Tibial nerve (tissue), 4 donors: Measurements from ENCODE around the gene CNPY1. TPM values are rescaled to one million over a fixed set of nuclear protein-coding genes. Genes with fewer than 3 reads are reported as not detected.

Experiments used
- DNase-seq, 2 donors: peaks; one replicate each; pipeline ENCODE4 v3.0.0-alpha.2; 2019; ENCODE audit warnings: low spot score in 2 of 2
- H3K27ac ChIP-seq, 4 donors: fragments of 200-600 bp; sonication (generic) in 3 of 4; one replicate each; pipeline ENCODE4 v1.5.1; 2017 to 2019; ENCODE audit warnings: mild to moderate bottlenecking in 1 of 4
- H3K27me3 ChIP-seq, 2 donors: fragments of 200-600 bp; sonication (generic) in 1 of 2; one replicate each; pipeline versions ENCODE4 v1.5.1 to v1.6.0; 2017 to 2019
- H3K36me3 ChIP-seq, 3 donors: fragments of 200-600 bp; sonication (generic); one replicate each; pipeline ENCODE4 v1.5.1; 2018 to 2019
- H3K4me1 ChIP-seq, 4 donors: fragments of 200-600 bp; sonication (generic) in 3 of 4; one replicate each; pipeline ENCODE4 v1.5.1; 2017 to 2019
- H3K4me3 ChIP-seq, 4 donors: fragments of 200-600 bp; sonication (generic) in 3 of 4; one replicate each; pipeline ENCODE4 v1.5.1; 2017 to 2019; ENCODE audit warnings: mild to moderate bottlenecking in 1 of 4, moderate library complexity in 1 of 4
- H3K9me3 ChIP-seq, 4 donors: fragments of 200-600 bp; sonication (generic) in 3 of 4; one replicate each; pipeline ENCODE4 v1.5.1; 2017 to 2019
- CTCF ChIP-seq, 5 experiments: fragments of 200-600 bp in 3 of 5; fragments of 450-650 bp in 2 of 5; sonication (generic) in 3 of 5; IDR thresholded peaks; one replicate each; pipeline ENCODE4 v1.5.1; 2016 to 2019; ENCODE audit warnings: antibody characterized with exemption in 5 of 5, mild to moderate bottlenecking in 3 of 5, moderate library complexity in 2 of 5
- EP300 ChIP-seq, 2 donors: sonication (generic); formaldehyde crosslinking; IDR thresholded peaks; one replicate each; pipeline ENCODE4 v1.6.1; 2017; ENCODE audit warnings: antibody characterized with exemption in 2 of 2, mild to moderate bottlenecking in 1 of 2
- POLR2A ChIP-seq, 2 donors: fragments of 450-650 bp; IDR thresholded peaks; one replicate each; pipeline ENCODE4 v1.6.1; 2017; ENCODE audit warnings: antibody characterized with exemption in 2 of 2, mild to moderate bottlenecking in 2 of 2, moderate library complexity in 2 of 2
- WGBS, 2 donors: methylation state at CpG; one replicate each; pipeline ENCODE4 v1.1.5; 2018; 5-methylcytosine and 5-hydroxymethylcytosine counted together
- total RNA-seq, 4 donors: library from RNA; depleted of rRNA; stranded (reverse); fragments of >200 nt; gene quantifications; one replicate each; pipeline ENCODE4 v1.1.0, GENCODE V29; 2016

CNPY1 gene
- total RNA-seq, 4 donors from 2014 or later: 0.30 TPM; not detected in 3

DNA sequence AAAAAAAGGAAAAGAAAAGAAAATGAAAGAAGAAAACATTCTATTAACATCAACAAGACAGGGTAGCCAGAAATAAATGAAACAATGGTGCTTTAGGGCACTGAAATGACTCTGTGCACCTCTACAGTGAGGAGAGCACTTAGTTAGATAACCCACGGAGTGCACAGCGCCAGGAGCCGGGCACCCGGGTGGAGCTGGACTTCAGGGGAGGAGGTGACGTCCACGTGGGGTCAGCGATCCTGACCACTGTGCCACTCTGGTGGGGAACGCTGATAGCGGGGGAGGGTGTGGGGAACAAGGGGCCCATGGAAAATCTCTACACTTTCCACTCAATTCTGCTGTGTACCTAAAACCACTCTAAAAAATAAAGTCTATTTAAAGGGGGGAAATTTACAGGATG lies 15.7 kb upstream of the CNPY1 start:
- WGBS, 2 donors: 75 to 85% methylated on average over 9 of the region's 9 CpGs
- Histone ChIP-seq H3K27ac (no peak overlapping the region), H3K9me3 (no peaks in the 10 kb centered on the region), H3K4me3 (no peak overlapping the region), H3K27me3 (no peaks in the 10 kb centered on the region), H3K36me3 (no peaks in the 10 kb centered on the region), H3K4me1 (no peaks in the 10 kb centered on the region)
- no peak for DNase-seq
- TF ChIP-seq CTCF (IDR thresholded peaks at IDR 0.05): no peak
- TF ChIP-seq POLR2A (IDR thresholded peaks at IDR 0.05): no peak
- no peak for TF ChIP-seq EP300 (IDR thresholded peaks at IDR 0.05)

GRCh38 chr7:155560982-155561686 lies 14.8 kb upstream of the CNPY1 start:
- no peaks in the 10 kb centered on the region for H3K27me3 ChIP-seq
- H3K4me1 ChIP-seq: no peaks in the 10 kb centered on the region
- DNase-seq: no peak
- H3K4me3 ChIP-seq: no peak overlapping the region
- no peaks in the 10 kb centered on the region for H3K9me3 ChIP-seq
- no peaks in the 10 kb centered on the region for H3K36me3 ChIP-seq
- WGBS, 2 donors: 83 to 84% methylated on average over 18 of the region's 18 CpGs
- TF ChIP-seq CTCF (IDR thresholded peaks at IDR 0.05) (no peak), EP300 (IDR thresholded peaks at IDR 0.05) (no peak), POLR2A (IDR thresholded peaks at IDR 0.05) (no peak)
- no peak overlapping the region for H3K27ac ChIP-seq

GRCh38 chr7:155560196-155560885 lies 14.0 kb upstream of the CNPY1 start:
- TF ChIP-seq CTCF (IDR thresholded peaks at IDR 0.05) (no peak), EP300 (IDR thresholded peaks at IDR 0.05) (no peak), POLR2A (IDR thresholded peaks at IDR 0.05) (no peak)
- H3K36me3 ChIP-seq: no peaks in the 10 kb centered on the region
- 80 to 83% methylated on average over 21 of the region's 21 CpGs for WGBS, 2 donors
- no peak overlapping the region for H3K4me3 ChIP-seq
- H3K9me3 ChIP-seq: no peaks in the 10 kb centered on the region
- H3K27ac ChIP-seq: no peak overlapping the region
- H3K27me3 ChIP-seq: no peaks in the 10 kb centered on the region
- H3K4me1 ChIP-seq: no peaks in the 10 kb centered on the region
- DNase-seq: no peak

DNA sequence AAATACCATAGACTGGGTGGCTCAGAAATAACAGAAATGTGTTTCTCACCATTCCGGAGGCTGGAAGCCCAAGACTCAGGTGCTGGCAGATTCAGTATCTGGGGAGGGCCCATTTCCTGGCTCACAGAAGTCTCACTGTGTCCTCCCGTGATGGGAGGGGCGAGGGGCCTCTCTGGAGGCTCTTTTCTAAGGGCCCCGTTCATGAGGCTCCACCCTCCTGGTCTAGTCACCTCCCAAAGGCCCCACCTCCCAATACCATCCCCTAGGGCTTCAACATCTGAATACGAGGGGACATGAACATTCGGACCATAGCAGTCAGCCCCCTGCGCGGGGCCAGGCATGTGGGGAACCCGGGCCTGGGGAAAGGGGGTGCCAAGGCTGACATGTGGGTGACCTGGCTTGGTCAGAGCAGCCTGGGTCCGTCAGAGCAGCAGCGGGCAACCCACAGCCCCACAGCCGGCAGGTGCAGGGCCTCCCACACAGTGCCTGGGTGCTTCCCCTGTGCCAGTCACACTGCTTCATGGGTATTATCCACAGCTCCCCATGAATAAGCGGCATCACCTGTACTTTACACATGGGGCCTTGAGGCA lies 13.3 kb upstream of the CNPY1 start:
- TF ChIP-seq CTCF (IDR thresholded peaks at IDR 0.05) (no peak), POLR2A (IDR thresholded peaks at IDR 0.05) (no peak), EP300 (IDR thresholded peaks at IDR 0.05) (no peak)
- WGBS, 2 donors: 69 to 75% methylated on average over 8 to 12 of the region's 13 CpGs
- H3K4me3 ChIP-seq: no peak overlapping the region
- no peaks in the 10 kb centered on the region for H3K9me3 ChIP-seq
- no peaks in the 10 kb centered on the region for H3K27me3 ChIP-seq
- no peaks in the 10 kb centered on the region for H3K36me3 ChIP-seq
- no peaks in the 10 kb centered on the region for H3K4me1 ChIP-seq
- DNase-seq: no peak
- H3K27ac ChIP-seq: no peak overlapping the region

DNA sequence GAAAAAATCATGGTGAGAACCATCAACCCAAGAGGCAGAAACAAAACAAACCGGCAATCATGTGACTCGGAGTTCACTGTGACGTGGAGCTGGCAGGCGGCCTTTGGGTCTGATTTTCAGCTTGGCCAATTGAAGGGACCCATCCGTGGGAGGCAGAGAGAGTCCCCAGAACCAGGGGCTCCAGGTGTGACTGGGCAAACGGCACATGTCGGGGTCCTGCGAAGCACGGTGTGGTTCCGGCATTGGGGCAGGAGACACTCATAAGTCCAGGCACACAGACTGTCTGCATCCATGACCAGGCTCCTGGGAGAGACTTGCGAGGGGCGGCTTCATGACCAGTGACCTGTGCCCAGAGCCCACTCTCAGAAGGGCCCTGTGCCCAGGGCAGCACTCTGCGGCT lies 12.6 kb upstream of the CNPY1 start:
- Histone ChIP-seq H3K36me3 (no peaks in the 10 kb centered on the region), H3K27me3 (no peaks in the 10 kb centered on the region), H3K27ac (no peak overlapping the region), H3K9me3 (peaks cover 0 to 6% (median 0%) of the 10 kb centered on the region in 4 donors), H3K4me3 (no peak overlapping the region), H3K4me1 (no peaks in the 10 kb centered on the region)
- 91 to 93% methylated on average over 11 to 13 of the region's 13 CpGs for WGBS, 2 donors
- TF ChIP-seq POLR2A (IDR thresholded peaks at IDR 0.05): no peak
- no peak for TF ChIP-seq CTCF (IDR thresholded peaks at IDR 0.05)
- TF ChIP-seq EP300 (IDR thresholded peaks at IDR 0.05): no peak
- DNase-seq: no peak
